ENCODE measurements around the gene CDC42EP1.

GRCh38 chr22:37604875-37605274 lies 44.6 kb downstream of the CDC42EP1 start:
- TF ChIP-seq CTCF (IDR thresholded peaks at IDR 0.05) (no peak), POLR2AphosphoS5 (IDR thresholded peaks at IDR 0.05; ENCODE audit: insufficient read depth in 1 of 2, low read depth in 1 of 2) (no peak)

Measured in vagina (tissue), 2 donors.